SK-N-SH treated with all-trans-retinoic acid at 6 μM for 48 hours (cell line): ENCODE data around the gene SLC30A3.

ENCODE experiments used
- CSRNP3 ChIP-seq: fragments of 250-450 bp; sonication (Bioruptor Pico); IDR thresholded peaks from 2 replicates; pipeline ENCODE4 v1.5.1; 2021; ENCODE audit warnings: mild to moderate bottlenecking, moderate library complexity
- GLIS3 ChIP-seq: fragments of 250-450 bp; sonication (Bioruptor Pico); IDR thresholded peaks from 2 replicates; pipeline ENCODE4 v1.5.0; 2020; ENCODE audit warnings: mild to moderate bottlenecking, moderate library complexity
- ZFP30 ChIP-seq: fragments of 450-650 bp; formaldehyde crosslinking; IDR thresholded peaks from 2 replicates; pipeline ENCODE4 v1.5.0; 2022; ENCODE audit warnings: mild to moderate bottlenecking, moderate library complexity
- ZNF70 ChIP-seq: fragments of 450-650 bp; formaldehyde crosslinking; IDR thresholded peaks from 2 replicates; pipeline ENCODE4 v1.5.0; 2020; ENCODE audit warnings: mild to moderate bottlenecking, moderate library complexity
- ZNF8 ChIP-seq: fragments of 450-650 bp; formaldehyde crosslinking; IDR thresholded peaks from 2 replicates; pipeline ENCODE4 v1.5.0; 2020; ENCODE audit warnings: mild to moderate bottlenecking, moderate library complexity

GRCh38 chr2:27217173-27218121 lies 45.4 kb downstream of the SLC30A3 start, which contains the start of gene CAD:
- TF ChIP-seq ZNF8 (CRISPR knock-in tag) (no peak), CSRNP3 (no peak), ZFP30 (CRISPR knock-in tag) (no peak), ZNF70 (no peak), GLIS3 (CRISPR knock-in tag) (peak; percentile 37; the same call in 1 of the 2 replicates)
